HG03521 (cell line): ENCODE data around the gene CRB2.
"Not testable (repeated sequence)": the region's sequence is repeated elsewhere in the genome, so short reads cannot be mapped to it uniquely, and the experiment has no call there.

Source experiments
- ATAC-seq: cut with Tn5 transposase; IDR thresholded peaks from one replicate; pipeline ENCODE4 v1.9.1; 2021; ENCODE audit warnings: mild to moderate bottlenecking, moderate library complexity; ENCODE audit not compliant: unreplicated experiment

CRB2 gene

DNA sequence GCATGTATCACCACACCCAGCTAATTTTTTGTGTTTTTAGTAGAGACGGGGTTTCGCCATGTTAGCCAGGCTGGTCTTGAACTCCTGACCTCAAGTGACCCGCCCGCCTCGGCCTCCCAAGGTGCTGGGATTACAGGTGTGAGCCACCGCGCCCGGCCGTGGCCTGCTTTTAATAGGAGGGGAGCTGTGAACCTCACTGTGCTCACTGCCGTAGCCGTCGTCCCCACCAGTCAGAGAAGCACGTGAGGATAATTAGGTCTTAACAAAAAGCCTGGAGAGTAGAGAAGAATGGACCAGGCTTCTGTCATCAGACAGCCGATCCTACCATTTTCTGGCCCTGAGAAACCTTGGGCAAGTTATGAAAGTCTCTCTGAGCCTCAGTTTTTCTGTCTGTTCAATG is 42.9 kb downstream of the CRB2 start:
- ATAC-seq, result not testable (repeated sequence)

DNA sequence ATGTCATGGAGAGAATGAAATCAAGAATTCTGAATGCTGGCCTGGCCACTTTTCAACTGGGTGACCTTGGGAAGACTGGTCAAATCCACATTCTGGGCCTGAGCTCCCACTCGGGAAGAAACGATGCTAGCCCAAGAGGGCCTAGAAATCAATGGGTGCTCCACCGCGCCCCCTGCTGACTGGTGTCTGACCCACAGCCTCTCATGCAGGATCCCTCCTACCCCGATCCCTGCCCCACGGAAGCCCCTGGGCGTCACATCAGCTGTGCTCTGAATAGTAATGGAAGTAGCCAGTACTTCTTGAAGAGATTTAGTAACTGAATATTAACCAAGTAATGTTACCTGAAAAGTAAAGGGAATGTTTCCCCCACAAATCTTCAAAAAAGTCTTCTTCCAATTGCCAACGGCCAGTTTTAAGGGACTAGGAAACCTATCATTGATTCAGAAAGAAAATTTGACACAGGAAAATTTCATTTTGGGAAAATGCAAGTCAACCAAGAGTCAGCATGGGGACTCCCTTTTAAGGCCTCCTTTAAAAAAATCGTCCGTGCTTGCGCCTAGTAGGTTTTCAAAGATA is 43.9 kb downstream of the CRB2 start:
- no peak for ATAC-seq

DNA sequence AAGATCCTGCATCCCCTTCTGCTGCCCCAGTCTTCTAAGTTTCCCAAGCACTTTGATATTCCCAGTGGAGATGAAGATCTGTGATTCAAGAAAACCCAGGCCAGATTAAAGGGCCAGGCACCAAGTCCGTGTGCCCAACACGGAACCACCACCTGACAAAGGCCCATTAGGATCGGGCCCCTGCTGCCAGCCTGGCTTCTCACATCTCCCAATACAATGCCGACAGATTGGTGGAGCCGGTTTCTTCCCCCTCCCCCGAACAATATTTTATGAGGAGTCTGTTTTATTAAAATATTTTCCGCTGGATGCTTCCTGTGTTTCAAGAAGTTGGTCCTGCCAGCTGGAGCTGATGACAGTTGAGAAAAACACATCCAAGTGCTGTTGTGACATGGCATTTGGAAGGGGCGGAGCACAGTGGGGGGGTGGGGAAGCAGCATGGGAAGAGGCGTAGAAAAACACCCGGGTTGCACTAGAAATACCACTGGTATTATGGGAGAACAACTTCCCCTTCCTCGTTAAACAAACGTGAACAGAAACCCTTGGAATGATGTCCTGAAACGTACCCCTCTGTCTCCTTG is 45.0 kb downstream of the CRB2 start:
- no peak for ATAC-seq

DNA sequence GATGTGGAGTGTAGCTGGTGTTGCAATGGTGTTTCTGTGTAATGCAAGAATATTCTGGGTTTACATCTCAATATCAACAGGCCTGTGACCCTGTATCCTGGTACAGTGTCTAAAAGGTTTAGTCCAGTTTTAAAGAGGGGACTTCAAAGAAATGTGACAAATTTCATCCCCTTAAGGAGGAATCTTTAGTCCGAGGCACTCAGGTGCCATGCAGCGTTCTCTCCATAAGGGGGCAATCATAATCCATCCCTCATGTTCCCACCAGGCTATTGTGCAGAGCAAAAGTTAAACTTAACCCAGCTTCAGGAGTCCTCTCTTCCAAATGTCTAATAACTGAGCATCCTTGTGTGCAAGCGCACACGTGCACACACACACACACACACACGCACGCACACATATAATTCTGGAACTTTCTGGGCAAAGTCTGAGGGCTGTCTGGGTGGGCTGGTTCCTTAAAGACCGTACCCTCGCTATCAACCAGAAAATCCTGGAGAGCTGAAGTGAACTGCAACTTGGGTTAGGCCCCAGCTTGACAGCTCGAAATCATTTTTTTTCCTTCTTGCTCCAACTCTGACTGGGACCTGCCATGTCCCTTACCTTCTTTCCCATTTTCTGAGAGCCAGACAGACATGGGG is 46.0 kb downstream of the CRB2 start:
- no peak for ATAC-seq

DNA sequence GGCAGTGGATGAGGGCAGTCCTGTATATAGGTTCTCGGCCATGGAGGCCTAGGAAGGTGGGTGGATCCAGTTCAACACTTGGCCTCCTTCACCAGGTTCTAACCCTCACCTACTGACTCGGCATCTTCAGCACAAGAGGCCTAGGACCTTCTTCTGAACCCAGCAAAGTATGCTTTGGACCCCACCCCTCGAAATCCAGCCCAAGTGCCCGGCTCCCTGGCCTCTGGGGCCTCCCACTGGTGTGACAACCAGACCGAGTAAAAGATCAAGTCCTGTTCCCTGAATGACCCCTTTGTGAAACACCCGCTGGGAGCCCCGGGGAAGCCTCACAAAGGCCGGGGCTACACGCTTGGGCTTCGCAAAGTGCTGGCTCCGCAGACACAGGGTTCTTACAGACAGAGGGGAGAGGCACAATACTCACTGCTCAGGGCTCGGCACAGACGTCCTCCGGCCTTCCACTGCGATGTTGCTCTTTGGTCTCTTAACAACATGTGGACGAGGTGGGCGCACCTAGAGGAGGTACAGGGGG is 47.0 kb downstream of the CRB2 start:
- no peak for ATAC-seq

DNA sequence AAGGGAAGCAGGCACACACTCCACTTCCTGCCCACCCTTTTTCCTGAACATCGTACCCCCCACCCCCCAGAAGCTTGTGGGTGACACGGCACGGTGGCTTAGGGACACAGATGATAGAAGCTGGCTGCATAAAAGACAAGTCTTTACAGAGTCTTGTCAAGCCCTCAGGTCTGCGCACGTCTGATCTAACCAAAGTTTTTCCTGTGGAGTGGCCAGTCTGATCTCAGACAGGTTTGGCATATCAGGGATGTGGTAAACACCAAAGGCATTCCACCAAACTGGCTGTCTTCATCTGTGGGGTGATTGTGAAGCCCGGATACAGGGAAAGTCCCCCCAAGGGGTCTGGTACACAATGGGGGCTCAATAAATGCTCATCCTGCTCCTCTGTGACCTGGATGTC is 50.0 kb downstream of the CRB2 start:
- no peak for ATAC-seq

DNA sequence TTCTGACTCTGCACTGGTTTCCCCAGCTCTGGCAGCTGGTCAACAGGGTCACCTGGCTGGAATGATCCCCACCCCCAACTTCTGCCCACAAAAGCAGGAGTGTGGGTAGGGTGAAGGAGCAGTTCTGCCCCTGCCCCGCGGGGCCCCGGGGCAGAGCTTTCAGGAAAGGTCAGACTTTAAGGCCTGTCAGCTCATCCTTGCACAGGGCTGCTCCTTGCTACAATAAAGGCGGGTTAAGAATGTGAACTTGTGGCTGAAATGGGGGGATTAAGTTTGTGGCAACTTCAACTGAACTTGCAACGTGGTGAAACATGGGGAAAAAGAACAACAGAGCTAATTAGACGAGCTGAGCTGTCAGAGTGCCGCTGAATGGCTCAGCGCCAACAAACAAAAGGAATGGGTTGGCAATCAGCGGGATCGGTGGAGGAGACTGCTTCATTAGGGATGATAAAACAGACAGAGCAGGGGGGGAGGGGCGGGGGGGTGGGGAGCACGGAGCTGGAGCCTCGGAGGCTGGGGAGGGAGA is 50.8 kb downstream of the CRB2 start:
- no peak for ATAC-seq

DNA sequence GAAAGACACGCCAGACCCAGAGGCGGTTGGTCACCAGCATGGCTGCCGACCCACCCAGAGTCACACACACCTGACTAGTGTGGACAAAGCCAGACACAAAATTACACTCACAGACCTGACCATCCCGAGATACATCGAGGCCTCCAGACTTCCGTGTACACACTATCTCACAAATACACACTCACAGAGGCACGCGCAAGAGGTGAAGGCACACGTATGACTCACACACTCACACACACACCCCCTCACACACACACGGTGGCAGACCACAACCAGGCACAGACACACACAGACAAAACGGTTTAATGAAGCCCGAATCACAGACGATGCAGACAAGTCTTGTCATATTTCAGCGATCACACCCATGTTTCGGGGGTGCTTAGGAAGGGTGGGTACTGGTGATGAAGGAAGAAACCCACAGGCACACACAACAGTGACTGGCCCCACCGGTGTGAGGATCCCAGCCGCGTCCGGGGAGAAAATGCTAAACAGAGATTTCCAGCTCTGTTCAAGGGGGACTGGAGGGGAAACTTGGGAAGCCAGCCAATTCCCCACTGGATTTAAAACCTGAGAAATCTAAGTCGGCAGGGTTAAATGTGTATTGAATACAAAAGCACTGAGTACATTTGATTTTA is 51.3 kb downstream of the CRB2 start:
- ATAC-seq, result no peak

DNA sequence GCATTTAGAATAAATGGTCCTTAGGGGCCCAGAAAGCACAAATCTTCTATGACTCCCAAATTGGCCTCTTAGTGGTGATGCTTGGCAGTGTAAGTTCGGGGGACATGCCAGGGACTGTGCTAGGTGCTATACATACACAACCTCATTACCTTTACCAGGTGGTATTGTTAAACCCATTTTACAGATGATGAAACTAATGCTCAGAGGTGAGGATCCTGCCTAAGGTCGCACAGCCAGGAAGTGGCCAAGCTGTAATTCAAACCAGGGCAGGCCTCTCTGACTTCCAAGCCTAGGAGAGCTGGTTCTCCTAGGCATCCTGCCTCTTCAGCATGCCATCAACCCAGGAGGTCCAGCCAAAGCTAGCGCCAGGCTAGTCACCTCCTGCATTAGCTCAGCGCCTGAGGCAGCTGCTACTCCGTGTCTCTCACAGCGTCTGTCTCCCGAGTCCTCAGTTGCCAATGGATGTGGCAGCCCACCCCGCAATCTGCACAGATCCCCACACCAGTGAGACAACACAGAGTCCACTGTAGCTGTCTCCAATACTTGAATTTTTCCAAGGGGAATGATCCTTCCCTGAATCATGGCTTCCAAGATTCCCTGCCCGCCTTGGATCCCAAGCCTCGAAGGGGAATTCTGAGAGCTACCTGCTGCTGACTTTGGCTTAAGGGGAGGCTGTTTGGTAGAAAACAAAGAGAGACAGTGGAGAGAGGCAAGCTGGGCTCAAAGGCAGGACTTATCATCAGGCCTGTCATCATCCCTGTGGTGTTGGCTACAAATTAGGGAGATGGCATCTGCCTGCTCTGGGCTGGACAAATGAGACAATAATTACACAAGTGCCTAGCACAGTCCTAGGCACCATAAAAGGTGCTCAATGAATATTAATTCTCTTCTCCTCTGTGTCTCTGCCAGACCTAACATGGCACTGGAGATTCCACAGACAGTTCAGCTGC is 52.6 kb downstream of the CRB2 start:
- no peak for ATAC-seq

DNA sequence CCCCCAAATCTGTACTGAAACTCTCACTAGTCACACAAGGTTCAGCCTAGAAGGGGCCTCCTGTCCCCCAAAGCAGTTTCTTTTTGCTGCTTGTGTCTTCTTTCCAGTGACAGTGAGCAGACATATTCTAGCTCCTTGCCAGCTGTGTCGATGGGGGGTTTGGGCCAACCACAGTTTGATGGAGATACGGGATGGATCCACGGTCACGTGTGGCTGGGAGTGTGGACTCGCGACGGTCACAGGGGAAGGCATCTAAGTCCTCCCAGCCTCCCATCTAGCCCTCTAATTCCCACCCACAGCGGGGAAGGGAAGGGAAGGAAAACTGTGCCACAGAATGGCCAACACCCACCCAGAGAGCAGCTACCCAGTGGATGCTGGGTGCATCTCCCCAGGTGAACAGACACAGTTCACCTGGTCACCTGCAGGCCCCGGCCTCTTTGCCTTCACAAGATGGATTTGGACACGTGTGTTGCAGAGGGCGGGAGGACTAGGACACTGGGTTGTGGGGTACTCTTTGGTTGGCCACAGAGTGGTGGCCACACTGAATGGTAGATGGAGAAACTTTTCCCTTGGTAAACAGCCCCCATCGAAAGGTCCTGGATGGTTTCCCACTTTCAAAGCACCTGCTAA is 54.4 kb downstream of the CRB2 start:
- ATAC-seq, result no peak

DNA sequence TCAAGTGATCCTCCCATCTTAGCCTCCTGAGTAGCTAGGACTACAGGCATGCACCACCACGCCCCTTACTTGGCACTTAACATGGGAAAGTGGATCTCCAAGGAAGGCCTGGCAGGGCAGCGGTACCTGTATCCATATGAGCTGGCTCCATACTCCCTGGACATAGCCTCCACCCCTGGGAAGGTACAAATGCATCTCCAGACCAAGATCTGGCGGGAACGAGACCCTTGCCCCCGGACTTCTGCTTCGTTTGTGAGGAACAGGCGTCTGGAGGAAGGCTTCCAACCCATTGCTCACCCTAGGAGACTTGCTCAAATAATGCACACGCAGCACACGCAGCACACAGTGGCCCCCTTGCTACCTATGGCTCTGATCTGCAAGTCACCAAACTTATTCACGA is 55.2 kb downstream of the CRB2 start:
- no peak for ATAC-seq

DNA sequence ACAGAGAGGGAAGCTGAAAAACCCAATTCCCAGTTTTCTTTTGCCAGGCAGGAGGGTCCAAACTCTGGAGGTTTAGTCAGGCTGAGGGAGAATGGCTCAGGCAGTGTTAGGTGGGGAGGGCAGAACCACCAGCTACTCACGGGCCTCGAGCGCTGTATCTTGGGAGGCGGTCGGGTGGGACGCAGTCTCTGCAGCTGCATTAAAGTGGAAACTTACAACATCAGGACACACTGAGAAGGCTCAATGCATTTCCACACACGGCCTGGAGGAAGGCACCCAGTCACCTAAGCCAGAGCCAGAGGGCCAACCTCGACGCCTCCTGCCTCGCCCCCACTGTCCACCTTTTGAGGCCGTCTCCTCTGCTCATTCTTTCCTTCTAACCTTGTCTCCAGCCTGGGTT is 55.6 kb downstream of the CRB2 start:
- no peak for ATAC-seq

DNA sequence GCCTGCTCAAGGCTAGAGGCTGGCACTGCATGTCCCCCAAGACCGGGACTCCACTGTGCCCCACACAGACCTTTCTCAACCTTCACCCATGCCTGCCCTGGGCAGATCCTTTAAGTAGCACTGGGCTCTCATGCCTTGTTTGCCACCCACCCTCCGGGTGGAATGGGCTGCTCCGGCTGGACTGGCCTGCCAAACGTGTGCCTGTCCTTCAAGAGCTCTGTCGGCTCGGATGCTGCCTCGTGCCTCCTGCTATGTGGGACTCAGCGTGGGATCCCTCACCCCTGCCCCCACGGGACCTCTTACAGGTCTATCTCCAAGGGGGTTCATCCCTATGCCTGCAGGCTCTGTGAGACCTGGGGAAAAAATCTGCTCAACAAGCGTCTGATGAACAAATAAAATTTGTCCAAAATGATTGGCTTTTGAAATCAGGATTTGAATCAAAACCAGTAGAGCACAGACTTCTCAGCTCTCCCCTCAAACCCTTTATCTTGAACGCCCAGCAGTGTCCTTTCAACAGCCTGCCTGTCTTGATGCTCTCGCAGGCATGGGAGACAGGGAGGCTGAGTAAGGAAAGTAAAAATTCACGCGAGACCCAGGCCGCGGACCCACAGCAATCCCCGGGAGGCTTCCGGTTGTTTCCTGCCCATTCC is 56.3 kb downstream of the CRB2 start:
- ATAC-seq, result no peak

DNA sequence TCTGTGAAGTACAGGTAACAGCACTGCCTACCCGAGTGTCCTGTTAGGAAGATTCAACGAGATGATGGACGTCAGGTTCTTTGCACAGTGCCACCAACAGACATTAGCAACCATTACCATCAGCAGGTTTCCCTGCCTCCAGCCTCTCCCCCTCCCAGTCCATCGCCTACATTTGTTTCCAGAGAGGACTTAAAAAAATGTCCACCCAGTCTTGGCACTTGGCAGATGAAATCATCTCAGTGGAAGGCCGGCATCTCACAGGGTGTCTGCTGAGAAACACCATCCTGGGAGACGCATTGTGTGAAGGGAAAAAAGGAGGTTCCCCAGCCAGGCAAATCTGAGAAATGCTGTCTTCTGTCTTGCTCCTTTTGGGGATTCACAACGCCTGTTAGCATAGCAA is 58.2 kb downstream of the CRB2 start:
- ATAC-seq, result no peak

DNA sequence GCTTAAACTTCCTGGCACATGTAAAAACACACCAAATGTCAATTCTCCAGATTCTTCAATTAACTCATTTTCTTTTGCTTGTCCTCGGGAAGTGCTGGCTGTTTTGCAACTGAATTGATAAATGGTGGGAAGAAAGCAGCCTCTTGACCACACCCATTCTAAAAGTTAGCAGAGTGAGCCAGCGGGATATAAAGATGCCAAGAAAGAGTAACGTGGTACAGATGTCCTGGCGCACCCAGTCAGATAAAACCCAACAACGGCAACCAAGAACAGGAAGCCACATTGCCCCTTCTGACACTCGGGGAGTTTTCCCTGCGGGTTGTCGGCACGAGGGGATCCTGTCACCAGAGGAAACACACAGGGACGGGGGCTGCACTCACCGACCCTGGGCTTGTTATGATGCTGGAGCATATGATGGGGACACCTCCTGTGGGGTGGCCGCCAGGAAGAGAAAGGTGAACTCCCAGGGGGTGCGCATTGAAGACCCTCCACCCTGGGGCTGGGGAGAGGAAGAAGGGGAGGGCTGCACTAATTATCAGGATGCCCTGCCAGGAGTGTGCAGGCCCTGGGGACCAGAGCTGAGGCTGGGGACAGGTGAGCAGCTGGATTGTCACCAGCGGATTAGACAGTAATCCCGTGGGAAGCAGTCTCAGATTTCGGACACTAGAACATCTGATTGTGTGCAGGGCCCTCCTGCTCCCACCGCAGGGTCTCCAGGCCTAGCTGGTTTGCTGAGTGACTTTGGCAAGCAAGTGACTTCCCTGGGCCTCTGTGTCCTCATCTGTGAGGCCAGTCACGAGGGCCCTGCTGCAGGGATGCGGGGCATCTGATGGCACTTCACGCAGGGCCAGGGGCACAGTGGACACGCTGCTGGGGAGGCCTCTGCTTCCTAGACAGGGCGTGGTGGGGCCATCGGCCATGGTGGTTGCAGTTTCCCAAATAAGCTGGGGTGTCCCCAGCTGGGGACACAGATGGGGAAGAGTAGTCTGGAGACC is 59.2 kb downstream of the CRB2 start:
- ATAC-seq, result no peak

DNA sequence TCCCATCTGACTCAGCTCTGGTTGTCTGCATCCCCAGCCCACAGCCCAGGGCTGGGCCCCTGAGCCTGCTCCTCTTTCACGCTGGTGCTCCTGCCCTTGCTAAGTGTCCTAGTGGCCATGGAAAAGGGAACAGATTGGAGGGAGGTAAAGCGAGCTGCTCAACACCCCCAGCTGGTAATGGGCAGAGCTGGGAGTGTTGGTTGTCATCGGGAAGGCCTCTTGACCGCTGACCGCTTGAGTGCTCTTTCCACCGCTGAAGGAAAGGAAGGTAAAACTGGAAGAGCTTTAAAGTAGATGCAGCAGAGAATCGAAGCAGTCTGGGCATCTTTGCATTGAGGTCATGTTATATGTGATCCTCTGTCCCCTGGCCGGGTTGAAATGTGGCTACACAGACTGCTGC is 60.2 kb downstream of the CRB2 start:
- no peak for ATAC-seq

DNA sequence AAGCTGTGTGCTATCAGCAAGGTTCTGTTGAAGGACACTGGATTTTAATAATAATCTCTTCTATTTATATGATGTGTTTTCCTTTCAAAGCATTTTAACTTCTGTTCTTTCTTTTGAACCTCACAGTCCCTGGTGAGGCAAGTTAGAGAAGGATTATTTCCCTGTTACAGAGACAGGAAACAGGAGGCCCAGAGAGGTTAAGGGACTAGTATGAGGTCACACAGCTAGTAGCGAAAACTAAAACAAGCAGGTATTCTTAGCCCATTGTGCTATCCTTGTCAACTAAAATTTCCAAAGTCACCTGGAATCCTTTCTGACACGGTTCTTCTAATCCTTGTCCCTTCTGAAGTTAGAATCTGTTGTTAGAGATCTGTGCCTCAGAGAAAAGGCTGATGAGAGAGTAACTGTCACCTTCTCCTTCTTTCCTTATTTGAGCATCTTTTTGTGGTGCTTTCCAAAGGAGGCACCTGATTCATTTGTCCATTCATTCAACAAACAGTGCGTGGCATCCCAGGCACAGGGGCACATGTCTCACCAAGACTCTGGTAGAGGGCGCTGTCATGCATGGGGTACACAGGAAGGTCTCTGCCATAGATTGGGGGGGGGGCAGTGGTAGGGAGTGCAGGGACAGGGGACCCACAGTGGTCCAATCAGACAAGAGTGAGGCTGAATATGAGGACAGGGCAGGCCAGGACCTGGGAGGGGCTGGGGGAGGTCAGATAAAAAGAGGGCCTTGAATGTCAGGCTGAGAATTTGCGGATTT is 61.5 kb downstream of the CRB2 start:
- ATAC-seq, result no peak

DNA sequence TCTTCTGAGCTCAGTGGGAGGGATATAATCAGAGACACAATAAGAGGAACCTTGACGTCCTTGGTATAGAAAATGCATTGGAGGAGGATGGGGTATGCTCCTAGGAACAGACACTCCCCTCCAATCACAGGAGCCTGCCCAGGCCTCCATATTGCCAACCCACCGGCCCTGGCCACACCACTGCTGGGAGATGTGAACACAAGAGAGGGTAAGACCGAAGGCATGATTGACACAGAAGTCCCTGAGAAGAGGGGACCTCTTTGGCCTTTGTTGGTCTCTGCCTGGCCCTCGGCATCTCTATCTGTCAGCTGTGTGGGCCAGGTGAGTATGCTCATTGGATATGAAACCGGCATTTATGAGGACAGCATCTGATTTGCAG is 62.0 kb downstream of the CRB2 start:
- no peak for ATAC-seq
